GM12878 (cell line): ENCODE data around the gene POU6F2. TPM values are rescaled to one million over a fixed set of nuclear protein-coding genes. Genes with fewer than 3 reads are reported as not detected.

ENCODE experiments used
- ATAC-seq: fragments of 200-7000 bp; cut with Tn5 transposase; 3 replicates; pipeline ENCODE4 v1.9.1; 2020; ENCODE audit warnings: mild to moderate bottlenecking, moderate library complexity
- BruUV-seq: library from RNA; stranded (reverse); fragments of 400-500 nt; replicated peaks from 2 replicates; lab custom pipeline; 2021; lab: Mats Ljungman, UMichigan
- CTCF ChIA-PET: fragments of 300-600 bp; sonication (Branson Sonifier 250); formaldehyde crosslinking; extraction: SDS; loops from one replicate; lab custom pipeline; 2021; ENCODE audit warnings: inconsistent platforms; lab: Yijun Ruan, JAX
- POLR2A ChIA-PET: fragments of 350-600 bp; formaldehyde crosslinking; extraction: SDS; loops from one replicate; lab custom pipeline; 2021; ENCODE audit warnings: inconsistent platforms; lab: Charles Lee
- RAD21 ChIA-PET: fragments of 300-600 bp; sonication (Branson Sonifier 250); formaldehyde crosslinking; loops from one replicate; lab custom pipeline; 2023; ENCODE audit warnings: antibody characterized with exemption; ENCODE audit not compliant: unreplicated experiment; lab: Charles Lee
- SMC1A ChIA-PET: fragments of 300-600 bp; sonication (Branson Sonifier 250); formaldehyde crosslinking; loops from one replicate; lab custom pipeline; 2023; ENCODE audit not compliant: unreplicated experiment, uncharacterized antibody; lab: Charles Lee
- DNase-seq: peaks from one replicate; pipeline ENCODE4 v3.0.0-alpha.2; 2011; ENCODE audit warnings: low read depth, low spot score
- FAIRE-seq: peaks from 3 replicates; lab custom pipeline; 2011; peaks lifted over from hg19 to GRCh38; lab: Jason Lieb, UNC
- H2AFZ ChIP-seq: 2 replicates; pipeline ENCODE4 v1.6.0; 2011; ENCODE audit warnings: low read depth, low read length, control low read depth; ENCODE audit not compliant: control insufficient read depth
- H3K27ac ChIP-seq: 2 replicates; pipeline ENCODE4 v1.5.1; 2011; ENCODE audit warnings: control low read depth; ENCODE audit not compliant: control insufficient read depth, insufficient read depth
- H3K27me3 ChIP-seq, 2 experiments: replicated peaks in 1 of 2; 2 replicates each; pipeline versions ENCODE4 v1.6.0 to v1.6.1; 2011; ENCODE audit warnings: low read length in 1 of 2; ENCODE audit not compliant: control insufficient read depth in 2 of 2, insufficient read depth in 2 of 2
- H3K36me3 ChIP-seq, 2 experiments: 2 replicates each; pipeline ENCODE4 v1.5.1; 2011; ENCODE audit warnings: low read length in 1 of 2; ENCODE audit not compliant: control insufficient read depth in 2 of 2, insufficient read depth in 2 of 2
- H3K4me1 ChIP-seq: 2 replicates; pipeline ENCODE4 v1.6.1; 2011; ENCODE audit warnings: mild to moderate bottlenecking, low read length, moderate library complexity, mixed read lengths; ENCODE audit not compliant: control insufficient read depth, insufficient read depth
- H3K4me2 ChIP-seq: 2 replicates; pipeline ENCODE4 v1.6.0; 2011; ENCODE audit warnings: control low read depth; ENCODE audit not compliant: control insufficient read depth, insufficient read depth
- H3K4me3 ChIP-seq: fragments of 200-600 bp; sonication (generic); 2 replicates; pipeline ENCODE4 v1.5.1; 2016
- H3K79me2 ChIP-seq: 2 replicates; pipeline ENCODE4 v1.6.0; 2011; ENCODE audit warnings: low read length; ENCODE audit not compliant: control insufficient read depth, insufficient read depth
- H3K9ac ChIP-seq: 2 replicates; pipeline ENCODE4 v1.8.0; 2011; ENCODE audit warnings: low read length, control low read depth, mixed read lengths; ENCODE audit not compliant: control insufficient read depth, insufficient read depth
- H3K9me3 ChIP-seq: replicated peaks from 3 replicates; pipeline ENCODE4 v1.5.1; 2011; ENCODE audit warnings: mild to moderate bottlenecking, low read length; ENCODE audit not compliant: control insufficient read depth, insufficient read depth
- H4K20me1 ChIP-seq: 2 replicates; pipeline ENCODE4 v1.6.0; 2011; ENCODE audit not compliant: control insufficient read depth, insufficient read depth
- CHD2 ChIP-seq: IDR thresholded peaks from 2 replicates; pipeline ENCODE4 v1.6.1; 2011; ENCODE audit warnings: low read depth, low read length, improper control_type of control experiment, borderline replicate concordance
- GABPA ChIP-seq: IDR thresholded peaks from 2 replicates; pipeline ENCODE4 v1.6.1; 2014; ENCODE audit warnings: antibody characterized with exemption, low read depth, mild to moderate bottlenecking, inconsistent platforms
- MYC ChIP-seq: IDR thresholded peaks from 2 replicates; pipeline ENCODE4 v1.6.1; 2011; ENCODE audit warnings: mild to moderate bottlenecking, low read length, moderate library complexity, inconsistent platforms; ENCODE audit not compliant: insufficient read depth, insufficient replicate concordance, insufficient read length, severe bottlenecking
- NR2C2 ChIP-seq: IDR thresholded peaks from 2 replicates; pipeline ENCODE4 v1.6.1; 2011; ENCODE audit warnings: borderline replicate concordance, low read depth; ENCODE audit not compliant: control insufficient read depth, insufficient read length
- RAD21 ChIP-seq: IDR thresholded peaks from 2 replicates; pipeline ENCODE4 v1.6.1; 2011; ENCODE audit warnings: mild to moderate bottlenecking, low read depth, low read length, moderate library complexity; ENCODE audit not compliant: insufficient read depth
- RUNX3 ChIP-seq: IDR thresholded peaks from 2 replicates; pipeline ENCODE4 v1.6.1; 2012; ENCODE audit warnings: low read length, inconsistent platforms
- WGBS: methylation state at CpG from one replicate; pipeline ENCODE4 v1.1.6; 2016; ENCODE audit warnings: low lambda C conversion rate; ENCODE audit not compliant: insufficient replicate concordance, insufficient coverage; ENCODE audit errors: missing lambda C conversion rate; 5-methylcytosine and 5-hydroxymethylcytosine counted together
- in situ Hi-C: fragments of 300-500 bp; cut with MboI; formaldehyde crosslinking; loops from 9 replicates; pipeline ENCODE4 v1.14.3; 2018; ENCODE audit warnings: mixed read lengths
- intact Hi-C: fragments of 100-400 bp; cut with micrococcal nuclease; formaldehyde crosslinking; loops from one replicate; pipeline ENCODE4 v1.14.2; 2022; ENCODE audit not compliant: unreplicated experiment
- polyA plus RNA-seq, 11 experiments: library from polyadenylated mRNA; depleted of rRNA in 4 of 11; unstranded in 6 of 11; stranded (reverse) in 5 of 11; fragments of >200 nt; fragmentation: Nextera tagmentation in 4 of 11; fragmentation: Illumina TruSeq in 1 of 11; extraction: Ambion mirVana in 4 of 11; extraction: Trizol in 1 of 11; gene quantifications; 1 replicate in 1 of 11; 2 replicates in 10 of 11; pipeline versions ENCODE4 v1.2.1 to v1.2.3, GENCODE V29; 2011 to 2016; ENCODE audit warnings: inconsistent platforms in 2 of 11, missing spikeins in 2 of 11, low read depth in 1 of 11
- total RNA-seq, 4 experiments: library from RNA; depleted of rRNA in 3 of 4; stranded (reverse); fragments of >200 nt in 3 of 4; fragmentation: Illumina TruSeq in 1 of 4; extraction: Trizol in 1 of 4; gene quantifications; 2 replicates each; pipeline versions ENCODE4 v1.2.1 to v1.2.3, GENCODE V29; 2013 to 2021
- TF ChIP-seq, protein P1 (sequence below): IDR thresholded peaks from 2 replicates; pipeline ENCODE4 v1.6.1; 2012; ENCODE audit warnings: improper control_type of control experiment, low read depth, low read length; ENCODE audit not compliant: insufficient replicate concordance
- TF ChIP-seq, protein P2 (sequence below): fragments of 450-650 bp; formaldehyde crosslinking; IDR thresholded peaks from 2 replicates; pipeline ENCODE4 v1.4.0; 2022; ENCODE audit warnings: mild to moderate bottlenecking, moderate library complexity
- TF ChIP-seq, protein P3 (sequence below): IDR thresholded peaks from 2 replicates; pipeline ENCODE4 v1.6.1; 2011; ENCODE audit warnings: low read depth, low read length, improper control_type of control experiment, borderline replicate concordance

POU6F2 gene
- total and polyA plus RNA-seq, 10 of the 15 experiments (the other 5 are each of a cell fraction or from before 2014, with no cell fraction given) = 0.10 TPM; not detected in 9

DNA sequence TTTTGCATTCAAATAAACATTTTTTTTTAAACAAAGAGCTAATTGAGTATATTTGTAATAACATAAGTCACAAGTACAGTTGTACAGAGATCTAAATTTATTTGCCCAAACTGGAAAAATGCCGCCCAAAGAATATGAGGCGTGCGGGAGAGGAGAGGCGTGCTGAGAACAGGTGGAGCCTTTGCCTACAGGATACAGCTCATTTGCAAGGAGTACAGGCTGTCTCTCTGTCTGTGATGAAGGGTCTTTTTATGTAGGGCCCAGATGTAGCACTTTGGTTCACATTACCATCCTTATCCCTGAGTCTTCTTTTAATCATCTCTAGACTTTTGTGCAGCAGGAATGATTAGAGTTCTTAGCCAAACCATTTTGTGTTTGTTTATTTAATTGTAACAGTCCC is 58.2 kb downstream of the POU6F2 start:
- FAIRE-seq = no peak
- WGBS = 78% methylated on average over 4 of the region's 4 CpGs
- no peaks in the 10 kb centered on the region for H3K27me3 ChIP-seq

More for the DNA sequence above, 58.2 kb downstream of the POU6F2 start:
- ChIA-PET RAD21 (no interaction called here), SMC1A (interaction anchor here (0.8 kb wide), 1 partner anchor 901 kb away, joined by 3 read pairs; no protein-coding TSS in a partner anchor), CTCF (no interaction called here), POLR2A (no interaction called here)
- no peak for DNase-seq
- ATAC-seq = no peak
- Histone ChIP-seq H3K9ac (no peak overlapping the region), H3K27ac (no peak overlapping the region), H3K79me2 (no peaks in the 10 kb centered on the region), H3K9me3 (no peaks in the 10 kb centered on the region), H2AFZ (no peak overlapping the region), H3K36me3 (no peaks in the 10 kb centered on the region), H3K4me3 (no peak overlapping the region), H3K4me2 (no peak overlapping the region), H3K4me1 (no peaks in the 10 kb centered on the region), H4K20me1 (no peaks in the 10 kb centered on the region)
- no TSS peak for BruUV-seq
- in situ Hi-C loops = no loop called here
- no peak for TF ChIP-seq CHD2
- TF ChIP-seq, protein P1, sequence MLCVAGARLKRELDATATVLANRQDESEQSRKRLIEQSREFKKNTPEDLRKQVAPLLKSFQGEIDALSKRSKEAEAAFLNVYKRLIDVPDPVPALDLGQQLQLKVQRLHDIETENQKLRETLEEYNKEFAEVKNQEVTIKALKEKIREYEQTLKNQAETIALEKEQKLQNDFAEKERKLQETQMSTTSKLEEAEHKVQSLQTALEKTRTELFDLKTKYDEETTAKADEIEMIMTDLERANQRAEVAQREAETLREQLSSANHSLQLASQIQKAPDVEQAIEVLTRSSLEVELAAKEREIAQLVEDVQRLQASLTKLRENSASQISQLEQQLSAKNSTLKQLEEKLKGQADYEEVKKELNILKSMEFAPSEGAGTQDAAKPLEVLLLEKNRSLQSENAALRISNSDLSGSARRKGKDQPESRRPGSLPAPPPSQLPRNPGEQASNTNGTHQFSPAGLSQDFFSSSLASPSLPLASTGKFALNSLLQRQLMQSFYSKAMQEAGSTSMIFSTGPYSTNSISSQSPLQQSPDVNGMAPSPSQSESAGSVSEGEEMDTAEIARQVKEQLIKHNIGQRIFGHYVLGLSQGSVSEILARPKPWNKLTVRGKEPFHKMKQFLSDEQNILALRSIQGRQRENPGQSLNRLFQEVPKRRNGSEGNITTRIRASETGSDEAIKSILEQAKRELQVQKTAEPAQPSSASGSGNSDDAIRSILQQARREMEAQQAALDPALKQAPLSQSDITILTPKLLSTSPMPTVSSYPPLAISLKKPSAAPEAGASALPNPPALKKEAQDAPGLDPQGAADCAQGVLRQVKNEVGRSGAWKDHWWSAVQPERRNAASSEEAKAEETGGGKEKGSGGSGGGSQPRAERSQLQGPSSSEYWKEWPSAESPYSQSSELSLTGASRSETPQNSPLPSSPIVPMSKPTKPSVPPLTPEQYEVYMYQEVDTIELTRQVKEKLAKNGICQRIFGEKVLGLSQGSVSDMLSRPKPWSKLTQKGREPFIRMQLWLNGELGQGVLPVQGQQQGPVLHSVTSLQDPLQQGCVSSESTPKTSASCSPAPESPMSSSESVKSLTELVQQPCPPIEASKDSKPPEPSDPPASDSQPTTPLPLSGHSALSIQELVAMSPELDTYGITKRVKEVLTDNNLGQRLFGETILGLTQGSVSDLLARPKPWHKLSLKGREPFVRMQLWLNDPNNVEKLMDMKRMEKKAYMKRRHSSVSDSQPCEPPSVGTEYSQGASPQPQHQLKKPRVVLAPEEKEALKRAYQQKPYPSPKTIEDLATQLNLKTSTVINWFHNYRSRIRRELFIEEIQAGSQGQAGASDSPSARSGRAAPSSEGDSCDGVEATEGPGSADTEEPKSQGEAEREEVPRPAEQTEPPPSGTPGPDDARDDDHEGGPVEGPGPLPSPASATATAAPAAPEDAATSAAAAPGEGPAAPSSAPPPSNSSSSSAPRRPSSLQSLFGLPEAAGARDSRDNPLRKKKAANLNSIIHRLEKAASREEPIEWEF = no peak
- TF ChIP-seq, protein P2, sequence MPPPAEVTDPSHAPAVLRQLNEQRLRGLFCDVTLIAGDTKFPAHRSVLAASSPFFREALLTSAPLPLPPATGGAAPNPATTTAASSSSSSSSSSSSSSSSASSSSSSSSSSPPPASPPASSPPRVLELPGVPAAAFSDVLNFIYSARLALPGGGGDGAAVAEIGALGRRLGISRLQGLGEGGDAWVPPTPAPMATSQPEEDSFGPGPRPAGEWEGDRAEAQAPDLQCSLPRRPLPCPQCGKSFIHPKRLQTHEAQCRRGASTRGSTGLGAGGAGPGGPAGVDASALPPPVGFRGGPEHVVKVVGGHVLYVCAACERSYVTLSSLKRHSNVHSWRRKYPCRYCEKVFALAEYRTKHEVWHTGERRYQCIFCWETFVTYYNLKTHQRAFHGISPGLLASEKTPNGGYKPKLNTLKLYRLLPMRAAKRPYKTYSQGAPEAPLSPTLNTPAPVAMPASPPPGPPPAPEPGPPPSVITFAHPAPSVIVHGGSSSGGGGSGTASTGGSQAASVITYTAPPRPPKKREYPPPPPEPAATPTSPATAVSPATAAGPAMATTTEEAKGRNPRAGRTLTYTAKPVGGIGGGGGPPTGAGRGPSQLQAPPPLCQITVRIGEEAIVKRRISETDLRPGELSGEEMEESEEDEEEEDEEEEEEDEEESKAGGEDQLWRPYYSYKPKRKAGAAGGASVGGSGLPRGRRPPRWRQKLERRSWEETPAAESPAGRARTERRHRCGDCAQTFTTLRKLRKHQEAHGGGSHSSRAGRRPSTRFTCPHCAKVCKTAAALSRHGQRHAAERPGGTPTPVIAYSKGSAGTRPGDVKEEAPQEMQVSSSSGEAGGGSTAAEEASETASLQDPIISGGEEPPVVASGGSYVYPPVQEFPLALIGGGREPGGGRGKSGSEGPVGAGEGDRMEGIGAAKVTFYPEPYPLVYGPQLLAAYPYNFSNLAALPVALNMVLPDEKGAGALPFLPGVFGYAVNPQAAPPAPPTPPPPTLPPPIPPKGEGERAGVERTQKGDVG (CRISPR knock-in tag) = no peak
- TF ChIP-seq, protein P3, sequence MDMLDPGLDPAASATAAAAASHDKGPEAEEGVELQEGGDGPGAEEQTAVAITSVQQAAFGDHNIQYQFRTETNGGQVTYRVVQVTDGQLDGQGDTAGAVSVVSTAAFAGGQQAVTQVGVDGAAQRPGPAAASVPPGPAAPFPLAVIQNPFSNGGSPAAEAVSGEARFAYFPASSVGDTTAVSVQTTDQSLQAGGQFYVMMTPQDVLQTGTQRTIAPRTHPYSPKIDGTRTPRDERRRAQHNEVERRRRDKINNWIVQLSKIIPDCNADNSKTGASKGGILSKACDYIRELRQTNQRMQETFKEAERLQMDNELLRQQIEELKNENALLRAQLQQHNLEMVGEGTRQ = no peak
- no peak for TF ChIP-seq GABPA
- TF ChIP-seq RAD21 = no peak
- TF ChIP-seq RUNX3 = no peak
- no peak for TF ChIP-seq MYC
- no peak for TF ChIP-seq NR2C2
- intact Hi-C loops = no loop called here
